ENCODE results near the gene ZNF513.
A peak's percentile ranks its signal among the peaks of the same experiment; 100 is the strongest.

ZNF513 gene

DNA sequence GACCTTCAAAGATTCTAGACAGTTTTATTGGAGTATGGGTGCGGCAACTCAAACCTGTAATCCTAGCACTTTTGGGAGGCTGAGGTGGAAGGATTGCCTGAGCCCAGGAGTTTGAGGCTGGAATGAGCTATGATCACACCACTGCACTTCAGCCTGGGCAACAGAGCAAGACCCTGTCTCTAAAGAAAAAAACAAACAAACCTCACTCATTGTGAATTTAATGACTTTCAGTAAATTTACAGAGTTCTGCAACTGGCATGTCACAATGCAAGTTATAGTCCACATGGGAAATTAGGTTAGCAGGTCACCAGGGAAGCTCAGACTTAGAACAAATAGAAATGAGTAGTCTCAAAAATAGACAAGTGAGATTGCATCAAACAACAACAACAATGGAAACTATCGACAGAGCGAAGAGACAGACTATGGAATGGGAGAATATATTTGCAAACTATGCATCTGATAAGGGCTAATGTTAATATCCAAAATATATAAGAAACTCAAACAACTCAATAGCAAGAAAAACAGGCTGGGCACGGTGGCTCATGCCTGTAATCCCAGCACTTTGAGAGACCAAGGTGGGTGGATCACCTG lies 41.2 kb upstream of the ZNF513 start:
- TF ChIP-seq CTCF (IDR thresholded peaks at IDR 0.05; ENCODE audit: low read depth, low read length): no peak
- no peak for DNase-seq (ENCODE audit: extremely low read depth, low read depth)

DNA sequence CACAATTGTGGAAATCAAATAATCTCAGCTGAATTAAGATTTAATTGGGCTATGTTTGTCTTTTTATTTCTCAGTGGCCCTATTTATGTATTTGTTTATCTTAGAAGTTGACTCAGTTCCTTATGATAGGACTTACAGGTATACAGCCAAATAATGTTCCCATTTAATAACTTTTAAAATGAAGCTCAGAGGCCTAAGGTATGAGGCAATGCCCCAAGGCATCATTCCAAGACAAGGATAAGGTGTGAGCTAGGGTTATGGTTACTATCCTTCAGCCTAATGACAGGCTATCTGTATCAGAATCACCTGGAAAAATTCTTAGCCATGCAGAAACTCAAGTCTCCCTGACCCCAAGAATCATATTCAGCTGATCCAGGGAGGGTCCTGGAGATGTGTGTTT lies 40.5 kb upstream of the ZNF513 start:
- DNase-seq (ENCODE audit: extremely low read depth, low read depth): no peak
- no peak for TF ChIP-seq CTCF (IDR thresholded peaks at IDR 0.05; ENCODE audit: low read depth, low read length)

- TF ChIP-seq CTCF (IDR thresholded peaks at IDR 0.05; ENCODE audit: low read depth, low read length): no peak
- no peak for DNase-seq (ENCODE audit: extremely low read depth, low read depth)
Measured at GRCh38 chr2:27416151-27416550, 35.6 kb upstream of the ZNF513 start.

DNA sequence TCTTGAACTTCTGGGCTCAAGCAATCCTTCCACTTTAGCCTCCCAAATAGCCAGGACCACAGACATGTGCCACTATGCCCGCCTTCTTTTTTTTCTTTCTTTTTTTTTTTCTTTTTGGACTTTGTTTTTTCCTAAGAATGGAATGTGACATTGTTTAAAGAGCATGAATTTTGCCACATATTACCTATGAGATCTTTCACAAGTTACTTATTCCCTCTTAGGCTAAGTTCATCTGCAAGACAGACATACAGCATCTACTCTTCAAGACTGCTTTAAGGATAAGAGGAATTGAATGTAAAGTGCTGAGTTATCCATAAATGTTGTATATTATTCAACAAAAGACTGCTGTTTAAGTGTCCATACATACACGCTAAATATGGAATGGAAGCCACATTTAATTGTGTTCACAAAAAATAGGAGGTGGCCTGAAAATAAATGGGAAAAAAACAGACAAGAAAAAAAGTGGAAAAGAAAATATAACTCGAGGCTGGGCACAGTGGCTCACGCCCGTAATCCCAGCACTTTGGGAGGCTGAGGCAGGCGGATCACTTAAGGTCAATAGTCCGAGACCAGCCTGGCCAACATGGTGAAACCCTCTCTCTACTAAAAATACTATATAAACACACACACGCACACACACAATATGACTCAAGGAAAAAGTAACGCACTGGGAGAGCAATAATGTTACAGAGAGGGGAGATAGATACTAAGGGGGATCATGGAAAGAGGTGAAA lies 32.1 kb upstream of the ZNF513 start:
- no peak for TF ChIP-seq CTCF (IDR thresholded peaks at IDR 0.05; ENCODE audit: low read depth, low read length)
- no peak for DNase-seq (ENCODE audit: extremely low read depth, low read depth)

DNA sequence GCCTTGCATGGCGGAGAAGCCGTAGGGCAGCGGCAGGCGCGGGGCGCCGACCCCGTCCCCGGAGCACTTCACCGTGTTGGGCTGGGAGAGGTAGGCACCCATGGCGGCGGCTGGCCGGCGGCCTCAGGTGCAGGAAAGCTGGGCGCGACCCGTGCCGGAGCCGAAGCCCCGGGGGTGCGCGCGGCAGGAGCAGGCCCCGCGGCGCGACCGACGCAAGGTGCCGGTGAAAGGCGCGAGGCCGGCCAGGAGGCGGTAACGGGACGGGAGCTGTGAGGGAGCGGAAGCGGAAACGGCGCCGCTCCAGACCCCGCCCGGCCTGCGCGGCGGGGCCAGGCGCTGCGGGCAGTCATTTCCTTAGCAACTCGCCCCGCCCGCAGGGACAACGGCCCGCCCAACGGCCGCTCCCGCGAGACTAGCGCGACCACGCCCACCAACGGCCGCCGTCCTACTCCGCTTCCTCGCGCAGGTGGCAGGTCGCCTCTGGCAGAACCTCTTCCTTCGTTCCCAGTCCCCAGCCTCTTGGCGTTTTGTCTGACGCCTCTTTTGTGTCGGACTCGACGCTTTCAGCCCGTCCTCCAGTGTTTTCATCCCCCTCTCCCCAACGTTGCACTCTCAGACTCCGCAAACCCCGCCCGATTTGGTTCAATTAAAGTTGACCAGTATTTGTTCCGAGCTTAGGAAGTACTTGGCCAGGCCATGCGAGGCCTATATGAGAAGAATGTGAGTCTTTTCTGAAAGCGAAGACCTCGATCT lies 29.0 kb upstream of the ZNF513 start, which contains the start of gene PPM1G:
PPM1G (minus strand) TSS at position 271 of the 753 bp plus-strand sequence; CDS start at position 102, 169 bp downstream.
- no peak for TF ChIP-seq CTCF (IDR thresholded peaks at IDR 0.05; ENCODE audit: low read depth, low read length)
- DNase-seq (ENCODE audit: extremely low read depth, low read depth): peak; percentile 72

- TF ChIP-seq CTCF (IDR thresholded peaks at IDR 0.05; ENCODE audit: low read depth, low read length): no peak
- no peak for DNase-seq (ENCODE audit: extremely low read depth, low read depth)
Measured at GRCh38 chr2:27408601-27409320, 28.2 kb upstream of the ZNF513 start.

Data from AG09319 (cell line).